Smooth muscle cell (in vitro differentiated cells): ENCODE results near the gene JPT2. TPM values are rescaled to one million over a fixed set of nuclear protein-coding genes. Genes with fewer than 3 reads are reported as not detected.
"Not testable (repeated sequence)": the region's sequence is repeated elsewhere in the genome, so short reads cannot be mapped to it uniquely, and the experiment has no call there.

Experiments used
- DNase-seq: peaks from one replicate; lab custom pipeline; 2025; ENCODE audit not compliant: unreplicated experiment; lab: John Stamatoyannopoulos, UW
- H2AFZ ChIP-seq: fragments of 200-600 bp; sonication (generic); 2 replicates; pipeline ENCODE4 v1.6.0; 2016; ENCODE audit warnings: antibody characterized with exemption, low read depth, mild to moderate bottlenecking
- H3F3A ChIP-seq: fragments of 200-600 bp; sonication (generic); 2 replicates; pipeline ENCODE4 v1.6.0; 2017; ENCODE audit warnings: antibody characterized with exemption, low read depth
- H3K27ac ChIP-seq: fragments of 200-600 bp; sonication (generic); 2 replicates; pipeline ENCODE4 v1.5.1; 2016; ENCODE audit warnings: low read depth, mild to moderate bottlenecking
- H3K27me3 ChIP-seq: fragments of 200-600 bp; sonication (generic); 2 replicates; pipeline ENCODE4 v1.6.1; 2016; ENCODE audit warnings: low read depth, mild to moderate bottlenecking
- H3K36me3 ChIP-seq: fragments of 200-600 bp; sonication (generic); 2 replicates; pipeline ENCODE4 v1.5.1; 2016; ENCODE audit warnings: low read depth
- H3K4me1 ChIP-seq: fragments of 200-600 bp; sonication (generic); 2 replicates; pipeline ENCODE4 v1.5.1; 2016; ENCODE audit warnings: low read depth
- H3K4me2 ChIP-seq: fragments of 200-600 bp; sonication (generic); 2 replicates; pipeline ENCODE4 v1.6.0; 2016; ENCODE audit warnings: mild to moderate bottlenecking
- H3K4me3 ChIP-seq: fragments of 200-600 bp; sonication (generic); 2 replicates; pipeline ENCODE4 v1.5.1; 2016; ENCODE audit warnings: mild to moderate bottlenecking
- H3K79me2 ChIP-seq: fragments of 200-600 bp; sonication (generic); 2 replicates; pipeline ENCODE4 v1.6.0; 2016; ENCODE audit warnings: low read depth, mild to moderate bottlenecking
- H3K9ac ChIP-seq: fragments of 200-600 bp; sonication (generic); 2 replicates; pipeline ENCODE4 v1.6.0; 2016; ENCODE audit warnings: low read depth
- H3K9me3 ChIP-seq: fragments of 200-600 bp; sonication (generic); replicated peaks from 2 replicates; pipeline ENCODE4 v1.5.1; 2016; ENCODE audit warnings: low read depth
- H4K20me1 ChIP-seq: fragments of 200-600 bp; sonication (generic); 2 replicates; pipeline ENCODE4 v1.6.0; 2016; ENCODE audit warnings: low read depth
- WGBS: methylation state at CpG from one replicate; pipeline ENCODE4 v1.1.7; 2016; ENCODE audit warnings: low lambda C conversion rate; 5-methylcytosine and 5-hydroxymethylcytosine counted together
- polyA plus RNA-seq: library from polyadenylated mRNA; unstranded; fragments of >200 nt; fragmentation: Nextera tagmentation; extraction: Ambion mirVana; gene quantifications from 2 replicates; pipeline ENCODE4 v1.2.1, GENCODE V29; 2016
- total RNA-seq: library from RNA; depleted of rRNA; stranded (reverse); fragments of >200 nt; gene quantifications from 2 replicates; pipeline ENCODE4 v1.2.3, GENCODE V29; 2014
- TF ChIP-seq, protein P1 (sequence below): fragments of 200-600 bp; sonication (generic); IDR thresholded peaks from 2 replicates; pipeline ENCODE4 v1.5.1; 2017; ENCODE audit warnings: borderline replicate concordance, mild to moderate bottlenecking, antibody characterized with exemption; ENCODE audit not compliant: insufficient read depth, poor library complexity, severe bottlenecking

JPT2 gene
- total and polyA plus RNA-seq, 2 experiments from 2014 or later, result 7.2 to 28.6 TPM

DNA sequence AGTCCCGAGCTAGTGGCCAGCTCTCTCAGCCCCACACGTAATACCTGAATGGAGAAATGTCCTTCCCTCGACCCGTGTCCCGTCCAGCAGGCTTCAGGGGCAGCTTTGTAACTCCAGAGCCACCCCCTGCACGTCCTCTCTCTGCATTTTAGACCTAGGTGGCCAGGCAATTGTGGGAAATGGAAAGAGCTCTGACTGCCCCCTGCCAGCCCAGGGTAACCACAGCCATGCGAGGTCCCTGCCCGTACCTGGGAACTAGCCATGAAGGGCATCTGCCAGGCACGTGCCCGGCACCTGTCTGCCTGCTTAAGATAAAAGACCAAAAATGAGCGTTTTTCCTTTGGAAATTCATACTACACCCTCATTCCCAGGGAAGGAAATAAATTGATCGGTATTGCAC lies 37.1 kb downstream of the JPT2 start:
- H3K4me2 ChIP-seq, result no peak overlapping the region
- H3K27me3 ChIP-seq, result no peaks in the 10 kb centered on the region
- TF ChIP-seq, protein P1, sequence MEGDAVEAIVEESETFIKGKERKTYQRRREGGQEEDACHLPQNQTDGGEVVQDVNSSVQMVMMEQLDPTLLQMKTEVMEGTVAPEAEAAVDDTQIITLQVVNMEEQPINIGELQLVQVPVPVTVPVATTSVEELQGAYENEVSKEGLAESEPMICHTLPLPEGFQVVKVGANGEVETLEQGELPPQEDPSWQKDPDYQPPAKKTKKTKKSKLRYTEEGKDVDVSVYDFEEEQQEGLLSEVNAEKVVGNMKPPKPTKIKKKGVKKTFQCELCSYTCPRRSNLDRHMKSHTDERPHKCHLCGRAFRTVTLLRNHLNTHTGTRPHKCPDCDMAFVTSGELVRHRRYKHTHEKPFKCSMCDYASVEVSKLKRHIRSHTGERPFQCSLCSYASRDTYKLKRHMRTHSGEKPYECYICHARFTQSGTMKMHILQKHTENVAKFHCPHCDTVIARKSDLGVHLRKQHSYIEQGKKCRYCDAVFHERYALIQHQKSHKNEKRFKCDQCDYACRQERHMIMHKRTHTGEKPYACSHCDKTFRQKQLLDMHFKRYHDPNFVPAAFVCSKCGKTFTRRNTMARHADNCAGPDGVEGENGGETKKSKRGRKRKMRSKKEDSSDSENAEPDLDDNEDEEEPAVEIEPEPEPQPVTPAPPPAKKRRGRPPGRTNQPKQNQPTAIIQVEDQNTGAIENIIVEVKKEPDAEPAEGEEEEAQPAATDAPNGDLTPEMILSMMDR, result no peak
- no peaks in the 10 kb centered on the region for H3K36me3 ChIP-seq
- H3K27ac ChIP-seq, result no peak overlapping the region
- DNase-seq, result no peak
- 94% methylated on average over 12 of the region's 12 CpGs for WGBS
- peaks cover 100% of the 10 kb centered on the region for H4K20me1 ChIP-seq
- no peaks in the 10 kb centered on the region for H3F3A ChIP-seq
- peaks cover 99% of the 10 kb centered on the region for H3K79me2 ChIP-seq
- no peaks in the 10 kb centered on the region for H3K9me3 ChIP-seq
- H3K4me3 ChIP-seq, result no peak overlapping the region
- no peaks in the 10 kb centered on the region for H3K4me1 ChIP-seq
- no peak overlapping the region for H2AFZ ChIP-seq
- no peak overlapping the region for H3K9ac ChIP-seq

- not testable (repeated sequence) for H3K9ac ChIP-seq, H3K27me3 ChIP-seq, H2AFZ ChIP-seq, H3K9me3 ChIP-seq, H3K27ac ChIP-seq, H3K36me3 ChIP-seq, DNase-seq, H3F3A ChIP-seq, H3K4me2 ChIP-seq, H3K4me3 ChIP-seq, H3K4me1 ChIP-seq
- peaks cover 96% of the 10 kb centered on the region for H4K20me1 ChIP-seq
- 84% methylated on average over 10 of the region's 10 CpGs for WGBS
- peaks cover 91% of the 10 kb centered on the region for H3K79me2 ChIP-seq
Observed at GRCh38 chr16:1718236-1718635, 40.2 kb downstream of the JPT2 start.

GRCh38 chr16:1719559-1720229 lies 41.6 kb downstream of the JPT2 start:
- H3F3A ChIP-seq, H3K9ac ChIP-seq, H3K4me1 ChIP-seq, H3K9me3 ChIP-seq, H3K27ac ChIP-seq, H3K36me3 ChIP-seq, H3K4me2 ChIP-seq, DNase-seq, H3K27me3 ChIP-seq, H3K4me3 ChIP-seq, H2AFZ ChIP-seq: not testable (repeated sequence)
- WGBS, result 92% methylated on average over 12 of the region's 12 CpGs
- peaks cover 90% of the 10 kb centered on the region for H3K79me2 ChIP-seq
- H4K20me1 ChIP-seq, result peaks cover 93% of the 10 kb centered on the region

DNA sequence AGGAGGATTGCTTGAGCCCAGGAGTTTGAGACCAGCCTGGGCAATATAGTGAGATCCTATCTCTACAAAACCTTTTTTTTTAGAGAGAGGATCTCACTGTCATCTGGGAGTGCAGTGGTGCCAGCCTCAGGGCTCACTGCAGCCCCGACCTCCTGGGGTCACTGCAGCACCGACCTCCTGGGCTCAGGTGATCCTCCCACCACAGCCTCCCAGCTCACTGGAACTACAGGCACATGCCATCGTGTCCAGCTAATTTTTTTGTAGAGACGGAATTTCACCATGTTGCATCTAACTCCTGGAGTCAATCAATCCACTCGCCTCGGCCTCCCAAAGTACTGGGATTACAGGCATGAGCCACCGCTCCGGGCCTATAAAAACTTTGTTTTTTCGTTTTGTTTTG lies 43.3 kb downstream of the JPT2 start:
- Histone ChIP-seq H3K4me1 (no peaks in the 10 kb centered on the region), H3K4me3 (no peak overlapping the region), H3K79me2 (peaks cover 82% of the 10 kb centered on the region), H4K20me1 (peaks cover 84% of the 10 kb centered on the region), H3K4me2 (no peak overlapping the region), H3K36me3 (no peaks in the 10 kb centered on the region), H3F3A (no peaks in the 10 kb centered on the region), H2AFZ (no peak overlapping the region), H3K27ac (peak overlapping the region; percentile 89), H3K9me3 (no peaks in the 10 kb centered on the region), H3K27me3 (no peaks in the 10 kb centered on the region), H3K9ac (no peak overlapping the region)
- WGBS, result 88% methylated on average over 9 of the region's 9 CpGs
- TF ChIP-seq, protein P1, result no peak
- no peak for DNase-seq
